ENCODE results near the gene FOS.

The FOS gene

GRCh38 chr14:75250800-75251199, 27.8 kb upstream of the FOS start:
- DNase-seq (ENCODE audit: low spot score) = no peak

DNA sequence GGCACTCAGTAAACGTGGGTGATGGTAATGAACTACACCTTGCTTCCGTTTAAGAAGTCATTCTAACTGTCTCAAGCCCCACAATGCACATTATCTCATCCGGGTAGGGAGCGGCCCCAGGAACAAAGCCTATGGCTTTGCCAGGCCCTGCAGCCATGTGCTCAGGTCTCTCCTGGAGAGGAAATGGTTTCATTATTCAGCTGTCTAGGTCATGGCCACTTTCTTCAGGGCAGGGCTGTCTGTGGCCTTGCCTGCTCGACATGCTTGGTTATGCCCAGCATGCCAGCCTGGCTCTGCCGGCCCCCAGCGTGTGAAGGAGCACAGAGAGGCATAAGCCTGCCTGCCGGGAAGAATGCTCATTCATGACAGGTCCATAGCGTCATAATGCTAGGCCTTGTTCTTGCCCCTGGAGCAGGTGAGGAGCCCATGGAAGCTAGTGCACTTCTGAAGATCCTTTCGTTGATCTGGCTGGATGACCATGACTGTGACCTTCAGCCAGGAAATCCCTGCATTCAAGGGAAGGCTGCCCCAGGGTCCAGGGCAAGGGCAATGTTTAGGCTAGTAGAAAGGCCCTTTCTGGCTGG, 26.3 kb upstream of the FOS start:
- DNase-seq (ENCODE audit: low spot score) = no peak

DNA sequence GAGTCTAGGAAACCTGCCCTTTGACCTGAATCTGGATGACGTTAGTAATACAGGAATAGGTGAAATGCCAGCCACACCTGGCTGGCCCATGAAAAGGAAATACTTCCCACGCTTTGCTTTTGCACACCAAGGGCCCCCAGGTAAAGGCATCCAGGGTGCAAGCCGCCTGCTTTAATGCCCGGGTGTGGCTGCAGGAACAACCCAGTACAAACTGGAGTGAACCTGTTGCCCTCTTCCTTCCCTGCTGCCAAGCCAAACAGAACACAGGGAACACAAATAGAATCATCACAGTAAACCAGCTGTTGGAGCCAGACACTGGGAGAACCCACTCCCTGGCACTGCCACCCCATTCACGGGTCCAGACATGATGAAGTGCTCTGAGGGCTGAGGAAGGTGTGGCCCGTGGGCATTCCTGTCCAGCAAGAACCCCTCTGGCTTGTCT, 24.2 kb upstream of the FOS start:
- DNase-seq (ENCODE audit: low spot score) = no peak

DNA sequence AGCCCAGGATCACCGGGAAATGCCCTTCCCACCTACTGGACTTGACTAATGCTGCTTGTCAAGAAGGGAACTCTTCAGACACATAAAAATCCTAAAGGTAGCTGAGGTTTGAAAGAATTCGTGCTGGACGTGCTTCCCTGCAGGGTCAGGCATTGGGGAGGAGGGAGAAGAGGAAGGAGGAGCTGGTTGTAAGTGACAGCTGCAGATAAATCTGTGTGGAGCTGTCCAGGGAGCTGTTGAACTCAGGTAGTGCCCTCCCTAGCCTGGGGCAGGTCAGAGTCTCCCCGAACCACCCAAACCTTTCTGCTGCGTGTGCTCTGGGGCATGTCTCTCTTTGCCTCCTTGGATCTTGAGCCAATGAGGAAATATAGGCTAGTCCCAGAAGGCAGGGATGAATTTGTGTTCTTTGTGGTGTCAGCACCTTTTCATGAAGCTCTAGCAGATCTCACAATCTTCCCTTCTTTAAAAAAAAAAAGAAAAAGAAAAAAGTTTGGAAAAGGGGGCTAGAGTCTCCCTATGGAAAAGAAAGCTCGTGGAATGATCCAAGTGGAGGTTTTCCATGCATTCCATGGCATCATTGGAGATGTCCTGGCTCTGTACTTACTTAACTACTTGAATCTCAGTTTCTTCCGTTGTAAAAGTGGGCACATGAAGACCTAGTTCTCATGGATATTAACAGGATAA, 23.6 kb upstream of the FOS start:
- no peak for DNase-seq (ENCODE audit: low spot score)

DNA sequence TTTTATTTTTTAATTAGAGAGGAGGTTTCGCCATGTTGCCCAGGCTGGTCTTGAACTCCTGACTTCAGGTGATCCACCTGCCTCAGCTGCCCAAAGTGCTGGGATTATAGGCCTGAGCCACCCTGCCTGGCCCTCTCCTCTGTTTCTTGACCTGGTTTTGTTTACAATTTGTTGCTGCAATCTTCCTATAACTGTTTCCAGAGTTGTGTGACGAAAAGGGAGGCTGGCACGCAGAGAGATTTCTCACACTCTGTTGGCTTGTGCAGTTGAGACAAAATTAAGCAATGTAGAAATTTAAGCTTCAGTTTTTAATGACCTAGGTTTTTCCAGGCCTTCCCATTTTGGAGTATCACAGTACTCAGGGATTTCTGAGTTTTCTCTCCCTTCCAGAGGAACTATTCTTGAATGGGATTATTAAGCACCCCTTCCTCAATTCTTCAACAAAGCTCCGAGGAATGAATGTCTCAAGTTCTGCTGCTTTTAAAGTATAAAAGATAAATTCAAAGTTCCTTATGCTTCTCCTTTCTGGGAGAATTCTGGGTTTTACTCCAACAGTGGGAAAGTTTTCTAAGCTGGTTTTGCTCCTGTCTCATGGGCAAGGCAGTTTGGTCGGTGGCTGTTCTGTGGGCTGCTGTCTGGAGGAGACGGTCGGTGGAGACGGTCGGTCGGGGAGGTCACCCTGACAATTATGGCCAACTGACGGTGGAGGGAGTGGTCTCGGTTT, 20.4 kb upstream of the FOS start:
- no peak for DNase-seq (ENCODE audit: low spot score)

DNA sequence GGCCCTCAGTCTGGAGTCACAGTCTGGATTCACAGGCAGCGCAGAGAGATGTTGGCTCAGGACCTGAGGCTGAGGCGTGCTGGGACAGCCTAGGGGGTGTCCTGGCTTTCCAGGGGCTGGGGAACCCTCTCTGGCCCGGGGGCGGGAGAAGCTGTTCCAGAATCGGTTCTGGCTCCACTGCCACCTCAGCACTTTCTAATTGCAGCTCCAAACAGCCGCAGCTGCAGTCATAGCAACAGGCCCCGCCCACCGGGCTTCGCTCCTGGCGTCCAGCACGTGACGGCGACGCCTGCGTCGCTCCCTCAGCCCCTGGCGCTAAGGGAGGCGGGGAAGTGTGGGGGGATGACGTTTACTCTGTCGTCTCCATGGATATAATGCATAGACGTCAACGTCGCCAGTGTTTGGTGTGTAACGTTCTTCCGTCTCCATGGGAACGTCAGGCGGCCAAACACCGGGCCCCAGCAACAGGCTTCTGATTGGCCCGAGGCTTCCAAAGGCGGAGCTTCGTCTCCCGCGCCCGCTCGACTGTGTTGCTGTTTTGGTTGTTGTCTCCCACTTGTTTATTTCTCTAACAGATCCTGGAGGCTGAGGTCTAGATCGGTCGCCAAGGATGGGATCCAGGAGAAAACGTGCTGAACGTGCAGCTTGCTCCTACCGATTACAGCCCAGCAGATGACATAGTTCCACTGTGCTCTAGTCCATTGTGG, 19.7 kb upstream of the FOS start:
- DNase-seq (ENCODE audit: low spot score) = peak; percentile 99

GRCh38 chr14:75259510-75259855, 19.1 kb upstream of the FOS start:
- no peak for DNase-seq (ENCODE audit: low spot score)

- DNase-seq (ENCODE audit: low spot score) = no peak
Measured at GRCh38 chr14:75260025-75260763, 18.4 kb upstream of the FOS start.

DNA sequence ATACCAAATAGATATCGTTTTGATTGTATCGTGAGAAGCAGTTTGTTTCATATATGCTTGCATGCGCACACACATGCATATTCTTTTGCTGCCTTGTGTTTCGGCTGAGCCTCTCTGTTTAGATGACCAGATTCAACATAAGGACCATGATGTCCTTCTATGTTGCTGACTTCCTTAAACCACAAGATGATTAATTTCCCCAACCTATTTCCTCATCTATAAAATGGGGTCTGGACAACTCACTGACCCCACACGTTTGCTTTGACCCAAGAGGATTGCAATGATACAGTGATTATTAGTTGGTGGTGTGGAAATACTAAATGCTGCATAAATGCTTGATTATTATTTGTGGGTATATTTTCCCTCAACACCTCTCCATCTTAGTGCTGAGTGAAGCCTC, 16.8 kb upstream of the FOS start:
- no peak for DNase-seq (ENCODE audit: low spot score)

DNA sequence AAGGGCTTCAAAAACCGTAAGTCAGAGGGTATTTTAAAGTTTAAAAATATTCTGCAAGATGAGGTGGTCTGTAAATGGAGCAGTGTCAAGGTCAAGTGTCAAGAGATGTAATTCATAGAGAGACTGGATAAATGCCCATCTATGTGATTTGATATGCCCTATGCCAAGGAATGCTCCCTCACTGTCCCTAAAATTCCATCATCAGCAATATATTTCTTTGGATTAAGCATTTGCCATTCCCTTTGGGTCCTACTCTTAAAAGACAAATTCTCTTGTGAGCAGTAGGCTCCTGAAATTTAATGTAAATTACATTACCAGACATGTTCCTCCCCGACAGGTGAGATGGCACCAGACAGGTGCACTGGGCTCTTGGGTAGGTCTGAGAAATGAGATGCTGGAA, 16.0 kb upstream of the FOS start:
- no peak for DNase-seq (ENCODE audit: low spot score)

DNA sequence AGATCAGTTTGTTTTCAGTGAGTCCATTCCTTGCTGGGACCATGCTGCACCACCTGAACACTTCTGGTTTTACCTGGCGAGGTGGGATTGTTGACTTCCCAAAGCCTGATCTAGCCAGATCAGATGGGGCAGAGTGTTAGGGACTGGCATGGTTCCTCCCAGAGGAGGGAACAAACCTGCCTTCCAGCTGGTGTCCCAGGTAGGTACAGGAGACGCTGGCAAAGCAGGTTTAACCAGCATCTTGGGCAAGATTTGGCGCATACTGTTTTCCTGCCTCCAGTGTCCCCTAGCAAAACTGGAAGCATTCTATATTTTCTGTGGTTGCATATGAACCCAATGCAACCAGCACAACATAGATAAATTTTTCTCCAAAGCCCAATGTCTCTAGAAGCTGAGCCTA, 14.6 kb upstream of the FOS start:
- no peak for DNase-seq (ENCODE audit: low spot score)

DNA sequence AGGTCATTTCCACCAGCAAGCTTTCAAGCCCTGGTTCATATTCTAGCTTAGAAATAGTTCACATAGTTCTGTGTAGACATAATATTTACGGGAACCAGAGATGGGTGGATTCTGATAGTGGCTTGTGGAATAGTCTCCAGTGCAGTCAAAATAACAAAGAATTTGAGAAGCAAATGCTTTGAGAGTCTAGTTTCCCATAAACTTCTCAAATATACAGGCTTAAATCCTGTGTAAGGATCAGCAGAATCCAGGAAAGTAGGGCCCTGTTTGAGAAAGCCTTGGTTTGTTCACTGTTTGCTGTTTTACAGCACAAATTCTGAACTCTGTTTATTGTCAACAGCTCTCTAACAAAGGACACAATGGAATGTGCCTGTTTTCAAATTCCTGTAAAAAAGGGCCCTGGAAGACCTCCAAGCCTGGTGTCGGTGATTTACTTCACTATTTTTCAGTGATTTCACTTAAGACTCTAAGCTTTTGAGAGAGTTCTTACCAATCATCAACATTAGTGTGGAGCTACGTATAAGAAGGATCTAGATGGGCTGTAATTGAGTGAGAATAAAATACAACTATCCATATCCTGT, 11.4 kb upstream of the FOS start:
- no peak for DNase-seq (ENCODE audit: low spot score)

DNA sequence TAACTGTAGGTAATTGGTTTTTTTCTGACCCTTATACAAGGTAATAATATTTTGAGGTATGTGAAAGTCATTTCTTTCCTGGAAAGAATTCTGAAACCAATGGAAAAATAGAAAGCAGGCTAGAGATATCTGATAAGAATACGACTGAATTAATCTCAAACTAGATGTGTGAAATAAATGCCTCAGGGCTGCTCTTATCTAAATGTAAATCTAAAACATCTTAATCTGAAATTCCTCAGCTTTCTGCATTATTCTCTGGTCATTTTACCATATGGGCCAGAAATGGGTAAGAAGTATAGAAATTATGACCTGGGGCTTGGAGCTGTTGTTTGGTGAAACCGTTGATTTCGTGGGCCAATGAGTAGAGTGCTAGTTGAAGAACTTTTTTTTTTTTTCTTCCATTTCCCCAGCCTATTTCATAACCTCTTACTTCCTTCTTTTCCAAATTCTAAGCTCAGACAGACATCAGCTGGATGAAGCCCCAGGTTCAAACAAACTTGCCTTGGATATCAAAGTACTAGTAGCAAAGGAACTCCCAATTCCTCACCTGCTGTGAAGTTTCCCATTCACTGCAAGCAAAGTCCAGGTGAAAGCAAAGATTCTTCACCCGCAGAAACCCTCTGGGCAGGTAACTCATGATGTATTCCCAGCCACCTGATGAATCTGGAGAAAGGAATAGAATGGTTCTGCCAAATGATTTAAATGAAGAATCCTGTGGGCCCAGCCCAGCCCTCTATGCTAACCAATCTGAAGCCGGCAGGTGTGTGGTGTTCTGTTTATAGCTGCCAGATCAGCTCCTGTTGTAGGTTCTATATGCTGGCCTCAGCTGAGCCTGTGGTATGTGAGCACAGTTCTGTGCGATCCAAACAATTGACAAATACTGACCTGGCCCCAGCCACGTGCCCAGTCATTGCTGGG, 9.7 kb upstream of the FOS start:
- no peak for DNase-seq (ENCODE audit: low spot score)

DNA sequence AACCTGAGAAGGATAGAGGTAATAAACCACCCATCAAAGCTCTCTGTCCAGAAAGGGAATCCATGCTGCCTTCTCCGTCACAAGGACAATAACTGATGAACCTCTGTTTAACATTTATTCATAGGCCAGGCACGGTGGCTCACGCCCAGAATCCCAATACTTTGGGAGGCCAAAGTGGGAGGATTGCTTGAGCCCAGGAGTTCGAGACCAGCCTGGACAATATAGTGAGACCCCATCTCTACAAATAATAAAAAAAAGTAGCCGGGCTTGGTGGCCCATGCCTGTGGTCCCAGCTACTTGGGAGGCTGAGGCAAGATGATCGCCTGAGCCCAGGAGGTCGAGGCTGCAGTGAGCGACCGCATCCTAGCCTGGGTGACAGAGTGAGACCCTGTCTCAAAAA, 7.1 kb upstream of the FOS start:
- no peak for DNase-seq (ENCODE audit: low spot score)

- no peak for DNase-seq (ENCODE audit: low spot score)
Measured at GRCh38 chr14:75273272-75274049, 5.2 kb upstream of the FOS start.

DNA sequence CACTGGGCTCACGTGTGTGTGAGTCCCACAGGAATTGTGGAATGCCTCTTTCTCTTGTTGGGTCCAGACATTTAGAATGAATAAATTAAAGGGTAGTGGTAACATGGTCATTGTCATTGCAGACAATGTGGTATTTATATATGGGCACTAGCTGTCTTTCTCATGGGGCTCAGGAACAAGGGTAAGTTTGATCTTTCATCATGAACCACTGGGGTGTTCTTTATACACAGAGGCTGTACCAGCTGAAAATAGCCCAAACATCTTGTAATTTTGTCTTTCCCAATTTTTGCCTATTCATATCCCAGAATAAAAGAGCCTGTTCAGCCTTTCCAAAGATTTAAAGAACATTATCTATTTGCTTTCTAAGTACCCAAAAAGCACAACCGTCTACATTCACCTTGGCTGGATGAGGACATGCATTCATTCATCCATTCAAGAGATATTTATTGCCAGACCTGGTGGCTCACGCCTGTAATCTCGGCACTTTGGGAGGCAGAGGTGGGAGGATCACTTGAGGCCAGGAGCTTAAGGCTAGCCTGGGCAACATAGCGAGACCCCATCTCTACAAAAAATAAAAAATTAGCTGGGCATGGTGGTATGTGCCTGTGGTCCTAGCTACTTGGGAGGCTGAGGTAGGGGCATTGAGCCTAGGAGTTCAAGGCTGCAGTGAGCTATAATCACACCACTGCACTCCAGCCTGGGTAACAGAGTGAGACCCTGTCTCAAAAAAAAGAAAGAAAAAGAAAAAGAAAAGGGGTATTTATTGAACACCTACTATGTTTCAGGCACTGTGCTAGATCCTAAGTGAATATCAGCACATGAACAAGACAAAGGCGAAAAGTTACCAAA, 4.4 kb upstream of the FOS start:
- no peak for DNase-seq (ENCODE audit: low spot score)

- peak; percentile 73 for DNase-seq (ENCODE audit: low spot score)
Measured at GRCh38 chr14:75274899-75275569, 3.6 kb upstream of the FOS start.

GRCh38 chr14:75275598-75275997, 3.0 kb upstream of the FOS start:
- DNase-seq (ENCODE audit: low spot score) = no peak
